ENCODE data around the gene SNX33. TPM values are rescaled to one million over a fixed set of nuclear protein-coding genes. Genes with fewer than 3 reads are reported as not detected.

Gene SNX33
- total RNA-seq, 1 donor from 2014 or later = 10.1 TPM

- no peak overlapping the region for H2AFZ ChIP-seq (replicated peaks)
- no peak overlapping the region for H3K4me2 ChIP-seq
- H3K27ac ChIP-seq = no peak overlapping the region
- Mint-ChIP-seq H3K27ac (no peak overlapping the region), H3K9me3 (no peaks in the 10 kb centered on the region), H3K4me3 (no peak overlapping the region), H3K36me3 (peaks cover 18% of the 10 kb centered on the region), H3K4me1 (peaks cover 42% of the 10 kb centered on the region), H3K27me3 (ENCODE audit: insufficient read depth, low read depth) (peaks cover 2% of the 10 kb centered on the region)
- no peaks in the 10 kb centered on the region for H3F3A ChIP-seq (ENCODE audit: low read depth)
- H4K20me1 ChIP-seq (ENCODE audit: low read depth) = peaks cover 83% of the 10 kb centered on the region
- peaks cover 38% of the 10 kb centered on the region for H3K4me1 ChIP-seq
- H3K9me3 ChIP-seq (ENCODE audit: low read depth) = no peaks in the 10 kb centered on the region
- peak overlapping the region; percentile 32 for H3K9ac ChIP-seq
- no peaks in the 10 kb centered on the region for H3K36me3 ChIP-seq
- peaks cover 58% of the 10 kb centered on the region for H3K79me2 ChIP-seq (ENCODE audit: low read depth)
- no peak for TF ChIP-seq EZH2 (IDR thresholded peaks at IDR 0.05)
- no peak for TF ChIP-seq CTCF (IDR thresholded peaks at IDR 0.05)
- TF ChIP-seq EZH2phosphoT487 (IDR thresholded peaks at IDR 0.05) = no peak
- DNase-seq (ENCODE audit: low spot score) = no peak
- H3K27me3 ChIP-seq = no peaks in the 10 kb centered on the region
- H3K4me3 ChIP-seq = no peak overlapping the region
Measured at GRCh38 chr15:75654201-75654907, 6.6 kb downstream of the SNX33 start.

GRCh38 chr15:75655931-75656330 lies 8.2 kb downstream of the SNX33 start:
- H3K4me1 ChIP-seq = peaks cover 27% of the 10 kb centered on the region
- TF ChIP-seq EZH2phosphoT487 (IDR thresholded peaks at IDR 0.05) = no peak
- TF ChIP-seq CTCF (IDR thresholded peaks at IDR 0.05) = no peak
- TF ChIP-seq EZH2 (IDR thresholded peaks at IDR 0.05) = no peak
- no peak overlapping the region for H3K4me2 ChIP-seq
- no peak overlapping the region for H2AFZ ChIP-seq (replicated peaks)
- H3K36me3 ChIP-seq = no peaks in the 10 kb centered on the region
- no peaks in the 10 kb centered on the region for H3K27me3 Mint-ChIP-seq (ENCODE audit: insufficient read depth, low read depth)
- H3K79me2 ChIP-seq (ENCODE audit: low read depth) = peaks cover 42% of the 10 kb centered on the region
- no peak overlapping the region for H3K27ac Mint-ChIP-seq
- no peak overlapping the region for H3K27ac ChIP-seq
- peaks cover 26% of the 10 kb centered on the region for H3K4me1 Mint-ChIP-seq
- peaks cover 10% of the 10 kb centered on the region for H3K36me3 Mint-ChIP-seq
- no peaks in the 10 kb centered on the region for H3K9me3 Mint-ChIP-seq
- peaks cover 73% of the 10 kb centered on the region for H4K20me1 ChIP-seq (ENCODE audit: low read depth)
- H3K9ac ChIP-seq = no peak overlapping the region
- H3K27me3 ChIP-seq = no peaks in the 10 kb centered on the region
- no peaks in the 10 kb centered on the region for H3K9me3 ChIP-seq (ENCODE audit: low read depth)
- no peak overlapping the region for H3K4me3 ChIP-seq
- H3F3A ChIP-seq (ENCODE audit: low read depth) = no peaks in the 10 kb centered on the region
- H3K4me3 Mint-ChIP-seq = no peak overlapping the region
- no peak for DNase-seq (ENCODE audit: low spot score)

- TF ChIP-seq EZH2phosphoT487 (IDR thresholded peaks at IDR 0.05) (no peak), EZH2 (IDR thresholded peaks at IDR 0.05) (no peak), CTCF (IDR thresholded peaks at IDR 0.05) (no peak)
- Mint-ChIP-seq H3K4me3 (no peak overlapping the region), H3K9me3 (no peaks in the 10 kb centered on the region), H3K27me3 (ENCODE audit: insufficient read depth, low read depth) (no peaks in the 10 kb centered on the region), H3K36me3 (peaks cover 6% of the 10 kb centered on the region), H3K4me1 (peaks cover 22% of the 10 kb centered on the region), H3K27ac (no peak overlapping the region)
- Histone ChIP-seq H3K9me3 (ENCODE audit: low read depth) (no peaks in the 10 kb centered on the region), H3K27me3 (no peaks in the 10 kb centered on the region), H3F3A (ENCODE audit: low read depth) (no peaks in the 10 kb centered on the region), H3K36me3 (no peaks in the 10 kb centered on the region), H4K20me1 (ENCODE audit: low read depth) (peaks cover 70% of the 10 kb centered on the region), H3K4me3 (no peak overlapping the region), H3K9ac (no peak overlapping the region), H3K27ac (no peak overlapping the region), H2AFZ (replicated peaks) (no peak overlapping the region), H3K4me1 (peaks cover 23% of the 10 kb centered on the region), H3K79me2 (ENCODE audit: low read depth) (peaks cover 38% of the 10 kb centered on the region), H3K4me2 (no peak overlapping the region)
- DNase-seq (ENCODE audit: low spot score) = no peak
Measured at GRCh38 chr15:75656331-75656730, 8.6 kb downstream of the SNX33 start.
